A673 (cell line): ENCODE data around the gene ZNF408.

ENCODE experiments used
- CTCF ChIP-seq: fragments of 300-800, 200-600 bp; sonication (generic); conservative IDR thresholded peaks from 2 replicates; pipeline ENCODE4 v1.5.1; 2017; ENCODE audit warnings: low read depth, mild to moderate bottlenecking, antibody characterized with exemption, low read length, moderate library complexity, mixed read lengths
- EZH2 ChIP-seq: fragments of 200-600 bp; sonication (generic); IDR thresholded peaks from 2 replicates; pipeline ENCODE4 v1.6.1; 2017; ENCODE audit warnings: borderline replicate concordance, low read depth, mild to moderate bottlenecking, mixed read lengths, antibody characterized with exemption, low read length; ENCODE audit not compliant: poor library complexity, severe bottlenecking

- TF ChIP-seq CTCF (no peak), EZH2 (no peak)
Observed at GRCh38 chr11:46665356-46665755, 35.5 kb upstream of the ZNF408 start.
